Stimulated activated effector memory CD8-positive, alpha-beta T cell treated with anti-CD3 and anti-CD28 coated beads, Interleukin-12 subunit alpha, Interleukin-12 subunit beta, amount 100 ng/mL, for 72 hours (primary cell): ENCODE data around the gene DEFB108B.
"Not testable (repeated sequence)": the region's sequence is repeated elsewhere in the genome, so short reads cannot be mapped to it uniquely, and the experiment has no call there.

ENCODE experiments used
- ATAC-seq: fragments of 150-1000 bp; cut with Tn5 transposase; 2 replicates; pipeline ENCODE4 v1.10.0; 2021
- DNase-seq, 2 donors: peaks; one replicate each; pipeline ENCODE4 v3.0.0; 2021 to 2022; ENCODE audit warnings: low spot score in 2 of 2
- H3K27ac Mint-ChIP-seq: one replicate; pipeline ENCODE4 v1.8.0; 2022; ENCODE audit warnings: mild to moderate bottlenecking, mixed read lengths
- H3K36me3 Mint-ChIP-seq: one replicate; pipeline ENCODE4 v1.8.0; 2022; ENCODE audit warnings: mild to moderate bottlenecking, mixed read lengths
- H3K4me1 Mint-ChIP-seq: one replicate; pipeline ENCODE4 v1.8.0; 2022; ENCODE audit warnings: mixed read lengths
- H3K4me3 Mint-ChIP-seq: one replicate; pipeline ENCODE4 v1.8.0; 2022; ENCODE audit warnings: mild to moderate bottlenecking, mixed read lengths
- H3K9me3 Mint-ChIP-seq: one replicate; pipeline ENCODE4 v1.8.0; 2022; ENCODE audit warnings: mixed read lengths

The DEFB108B gene

GRCh38 chr11:71800335-71800953 is 32.6 kb upstream of the DEFB108B start:
- H3K27ac Mint-ChIP-seq, ATAC-seq, H3K4me1 Mint-ChIP-seq, H3K36me3 Mint-ChIP-seq, H3K9me3 Mint-ChIP-seq, H3K4me3 Mint-ChIP-seq: not testable (repeated sequence)
- peak; percentile 71 to 92 for DNase-seq

- not testable (repeated sequence) for H3K27ac Mint-ChIP-seq, ATAC-seq, H3K4me3 Mint-ChIP-seq, H3K9me3 Mint-ChIP-seq, H3K4me1 Mint-ChIP-seq, H3K36me3 Mint-ChIP-seq, DNase-seq
These were observed 32.0 kb upstream of the DEFB108B start for GRCh38 chr11:71801026-71801425.

- not testable (repeated sequence) for H3K9me3 Mint-ChIP-seq, ATAC-seq, H3K4me3 Mint-ChIP-seq, DNase-seq, H3K27ac Mint-ChIP-seq, H3K36me3 Mint-ChIP-seq, H3K4me1 Mint-ChIP-seq
These were observed 30.1 kb upstream of the DEFB108B start for GRCh38 chr11:71802874-71803273.

- ATAC-seq, DNase-seq, H3K9me3 Mint-ChIP-seq, H3K36me3 Mint-ChIP-seq, H3K4me3 Mint-ChIP-seq, H3K4me1 Mint-ChIP-seq, H3K27ac Mint-ChIP-seq: not testable (repeated sequence)
These were observed 28.6 kb upstream of the DEFB108B start for GRCh38 chr11:71804158-71804947.

- H3K27ac Mint-ChIP-seq: peak overlapping the region; percentile 67
These were observed 20.5 kb upstream of the DEFB108B start for GRCh38 chr11:71812529-71812928.

GRCh38 chr11:71813481-71814355 is 19.3 kb upstream of the DEFB108B start:
- ATAC-seq: peak; percentile 87
- peak; percentile 72 to 91 for DNase-seq
- not testable (repeated sequence) for H3K9me3 Mint-ChIP-seq, H3K36me3 Mint-ChIP-seq, H3K4me1 Mint-ChIP-seq
- H3K4me3 Mint-ChIP-seq: peak overlapping the region; percentile 75
- H3K27ac Mint-ChIP-seq: peak overlapping the region; percentile 84

More at GRCh38 chr11:71812529-71812928, 20.5 kb upstream of the DEFB108B start:
- not testable (repeated sequence) for ATAC-seq, DNase-seq, H3K9me3 Mint-ChIP-seq, H3K4me1 Mint-ChIP-seq, H3K36me3 Mint-ChIP-seq
- peak overlapping the region; percentile 75 for H3K4me3 Mint-ChIP-seq

- DNase-seq, H3K36me3 Mint-ChIP-seq, ATAC-seq, H3K27ac Mint-ChIP-seq, H3K4me1 Mint-ChIP-seq, H3K4me3 Mint-ChIP-seq, H3K9me3 Mint-ChIP-seq: not testable (repeated sequence)
These were observed 11.5 kb upstream of the DEFB108B start for GRCh38 chr11:71821539-71821938.

- not testable (repeated sequence) for DNase-seq, H3K36me3 Mint-ChIP-seq, H3K9me3 Mint-ChIP-seq, H3K4me1 Mint-ChIP-seq, H3K4me3 Mint-ChIP-seq, H3K27ac Mint-ChIP-seq, ATAC-seq
These were observed 3.8 kb upstream of the DEFB108B start for GRCh38 chr11:71829247-71829646.

- not testable (repeated sequence) for ATAC-seq, H3K4me3 Mint-ChIP-seq, H3K36me3 Mint-ChIP-seq, H3K9me3 Mint-ChIP-seq, DNase-seq, H3K4me1 Mint-ChIP-seq, H3K27ac Mint-ChIP-seq
These were observed 3.3 kb upstream of the DEFB108B start for GRCh38 chr11:71829686-71830085.

GRCh38 chr11:71842720-71843119 is 9.7 kb downstream of the DEFB108B start:
- not testable (repeated sequence) for DNase-seq, H3K27ac Mint-ChIP-seq, H3K4me3 Mint-ChIP-seq, H3K4me1 Mint-ChIP-seq, H3K36me3 Mint-ChIP-seq, ATAC-seq, H3K9me3 Mint-ChIP-seq

GRCh38 chr11:71843355-71843754 is 10.4 kb downstream of the DEFB108B start:
- not testable (repeated sequence) for H3K4me3 Mint-ChIP-seq, H3K36me3 Mint-ChIP-seq, DNase-seq, H3K27ac Mint-ChIP-seq, ATAC-seq, H3K4me1 Mint-ChIP-seq, H3K9me3 Mint-ChIP-seq

GRCh38 chr11:71843858-71844257 is 10.9 kb downstream of the DEFB108B start:
- Mint-ChIP-seq H3K27ac (no peak overlapping the region), H3K4me3 (no peak overlapping the region)

GRCh38 chr11:71853895-71854294 is 20.9 kb downstream of the DEFB108B start:
- H3K27ac Mint-ChIP-seq, H3K36me3 Mint-ChIP-seq, ATAC-seq, H3K4me3 Mint-ChIP-seq, DNase-seq, H3K9me3 Mint-ChIP-seq, H3K4me1 Mint-ChIP-seq: not testable (repeated sequence)

More at GRCh38 chr11:71843858-71844257, 10.9 kb downstream of the DEFB108B start:
- DNase-seq: no peak
- H3K9me3 Mint-ChIP-seq: peaks cover 8% of the 10 kb centered on the region
- H3K36me3 Mint-ChIP-seq: no peaks in the 10 kb centered on the region
- no peaks in the 10 kb centered on the region for H3K4me1 Mint-ChIP-seq
- no peak for ATAC-seq

- not testable (repeated sequence) for H3K36me3 Mint-ChIP-seq, H3K27ac Mint-ChIP-seq, DNase-seq, H3K4me3 Mint-ChIP-seq, H3K4me1 Mint-ChIP-seq, H3K9me3 Mint-ChIP-seq, ATAC-seq
These were observed 22.9 kb downstream of the DEFB108B start for GRCh38 chr11:71855880-71856279.

GRCh38 chr11:71860835-71861234 is 27.8 kb downstream of the DEFB108B start:
- not testable (repeated sequence) for DNase-seq, H3K36me3 Mint-ChIP-seq, H3K4me1 Mint-ChIP-seq, H3K9me3 Mint-ChIP-seq, ATAC-seq, H3K27ac Mint-ChIP-seq, H3K4me3 Mint-ChIP-seq
